Activated naive CD8-positive, alpha-beta T cell treated with anti-CD3 and anti-CD28 coated beads for 36 hours (primary cell): ENCODE measurements around the gene LBH. TPM values are rescaled to one million over a fixed set of nuclear protein-coding genes. Genes with fewer than 3 reads are reported as not detected.

ENCODE experiments used
- DNase-seq: peaks from one replicate; pipeline ENCODE4 v3.0.0; 2021
- H3K27ac Mint-ChIP-seq: one replicate; pipeline ENCODE4 v1.8.0; 2022; ENCODE audit warnings: mild to moderate bottlenecking, moderate library complexity, mixed read lengths
- H3K27me3 Mint-ChIP-seq: one replicate; pipeline ENCODE4 v1.8.0; 2022; ENCODE audit warnings: mild to moderate bottlenecking, mixed read lengths
- H3K36me3 Mint-ChIP-seq: one replicate; pipeline ENCODE4 v1.8.0; 2021; ENCODE audit warnings: mild to moderate bottlenecking, mixed read lengths
- H3K4me1 Mint-ChIP-seq: one replicate; pipeline ENCODE4 v1.8.0; 2021; ENCODE audit warnings: mixed read lengths
- H3K4me3 Mint-ChIP-seq: one replicate; pipeline ENCODE4 v1.8.0; 2022; ENCODE audit warnings: mild to moderate bottlenecking, moderate library complexity, mixed read lengths
- H3K9me3 Mint-ChIP-seq: one replicate; pipeline ENCODE4 v1.8.0; 2022; ENCODE audit warnings: mixed read lengths
- total RNA-seq, 2 experiments: library from RNA; stranded (reverse); gene quantifications; one replicate each; pipeline ENCODE4 v1.2.3, GENCODE V29; 2021

The LBH gene
- total RNA-seq, 2 experiments from 2014 or later: 85.0 to 89.2 TPM

DNA sequence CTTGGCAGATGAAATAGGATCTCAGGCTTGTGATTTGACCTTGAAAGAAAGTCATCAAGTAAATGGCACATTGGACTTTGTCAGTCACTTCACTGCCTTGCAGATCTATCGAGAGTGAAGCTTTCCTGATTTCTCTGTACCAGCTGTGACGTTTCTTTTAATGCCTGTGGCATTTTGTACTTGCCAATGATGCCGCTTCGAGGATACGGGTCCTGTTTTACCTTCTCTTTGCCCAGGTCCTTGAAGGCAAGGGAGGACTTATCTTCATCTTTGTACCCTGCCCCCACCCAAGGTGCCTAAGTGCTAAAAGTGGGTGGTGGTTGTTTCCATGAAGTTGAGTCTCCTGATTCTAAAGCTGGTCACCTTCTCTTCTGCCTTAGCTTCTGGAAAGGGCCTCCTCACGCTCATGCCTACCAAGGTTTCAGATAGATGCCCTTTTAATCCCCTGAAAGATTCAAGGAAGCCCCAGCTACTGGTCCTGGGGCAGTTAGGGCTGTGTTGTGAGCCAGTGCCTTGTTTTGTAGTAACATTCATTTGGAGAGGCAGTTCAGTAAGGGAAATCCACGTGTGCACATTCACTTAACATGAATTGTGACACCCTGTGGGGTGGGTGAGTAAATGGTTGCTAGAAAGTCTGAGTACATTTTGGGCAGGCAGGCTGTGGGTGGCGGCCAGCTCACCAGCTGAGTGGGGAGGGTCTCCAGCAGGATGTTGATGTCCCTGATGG lies 6.1 kb downstream of the LBH start:
- Mint-ChIP-seq H3K4me1 (peaks cover 84% of the 10 kb centered on the region), H3K27me3 (no peaks in the 10 kb centered on the region), H3K4me3 (peak overlapping the region; percentile 77), H3K9me3 (peaks cover 6% of the 10 kb centered on the region), H3K36me3 (peaks cover 74% of the 10 kb centered on the region), H3K27ac (peak overlapping the region; percentile 94)
- DNase-seq: no peak

DNA sequence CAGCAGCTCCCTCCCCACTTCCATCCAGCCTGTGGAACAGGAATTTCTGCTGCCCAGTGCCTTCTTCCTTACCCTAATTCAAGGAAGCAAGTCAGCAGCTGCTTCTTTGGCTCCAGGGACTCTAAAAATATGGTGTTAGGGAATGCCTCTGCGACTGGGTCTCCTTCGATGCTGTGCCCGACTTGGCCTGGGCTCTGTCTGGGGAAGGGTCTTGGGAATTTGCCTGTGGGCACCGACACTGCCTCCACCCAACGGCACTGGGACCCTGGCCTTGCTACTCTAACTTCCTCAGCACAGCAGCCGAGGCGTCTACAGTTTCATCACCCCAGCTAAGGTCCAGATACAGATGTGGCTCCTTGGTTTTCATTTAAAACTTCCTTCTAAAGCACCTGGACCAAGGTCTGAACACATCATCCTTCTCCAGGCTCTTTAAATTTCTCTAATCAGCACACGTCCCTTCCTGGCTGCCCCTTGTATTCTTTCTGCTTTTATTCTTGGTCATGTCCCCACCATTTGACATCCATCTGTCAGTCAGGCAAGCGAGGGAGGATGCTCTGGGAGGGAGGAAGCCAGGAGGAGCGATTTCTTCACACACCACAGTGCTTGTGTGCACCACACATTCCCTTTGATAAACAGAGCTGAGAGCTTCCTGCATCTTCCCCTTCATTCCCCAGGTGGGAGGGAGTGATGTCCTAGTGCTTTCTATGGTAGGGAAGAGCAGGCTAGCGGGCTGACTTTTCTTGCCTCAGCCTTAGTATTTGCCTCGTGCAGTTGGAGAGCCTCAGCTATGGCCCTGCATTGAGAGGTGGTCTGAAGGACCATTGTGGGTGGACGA lies 6.8 kb downstream of the LBH start:
- peaks cover 6% of the 10 kb centered on the region for H3K9me3 Mint-ChIP-seq
- H3K4me3 Mint-ChIP-seq: peak overlapping the region; percentile 77
- H3K4me1 Mint-ChIP-seq: peaks cover 91% of the 10 kb centered on the region
- no peak for DNase-seq
- H3K27me3 Mint-ChIP-seq: no peaks in the 10 kb centered on the region
- peak overlapping the region; percentile 94 for H3K27ac Mint-ChIP-seq
- H3K36me3 Mint-ChIP-seq: peaks cover 80% of the 10 kb centered on the region

DNA sequence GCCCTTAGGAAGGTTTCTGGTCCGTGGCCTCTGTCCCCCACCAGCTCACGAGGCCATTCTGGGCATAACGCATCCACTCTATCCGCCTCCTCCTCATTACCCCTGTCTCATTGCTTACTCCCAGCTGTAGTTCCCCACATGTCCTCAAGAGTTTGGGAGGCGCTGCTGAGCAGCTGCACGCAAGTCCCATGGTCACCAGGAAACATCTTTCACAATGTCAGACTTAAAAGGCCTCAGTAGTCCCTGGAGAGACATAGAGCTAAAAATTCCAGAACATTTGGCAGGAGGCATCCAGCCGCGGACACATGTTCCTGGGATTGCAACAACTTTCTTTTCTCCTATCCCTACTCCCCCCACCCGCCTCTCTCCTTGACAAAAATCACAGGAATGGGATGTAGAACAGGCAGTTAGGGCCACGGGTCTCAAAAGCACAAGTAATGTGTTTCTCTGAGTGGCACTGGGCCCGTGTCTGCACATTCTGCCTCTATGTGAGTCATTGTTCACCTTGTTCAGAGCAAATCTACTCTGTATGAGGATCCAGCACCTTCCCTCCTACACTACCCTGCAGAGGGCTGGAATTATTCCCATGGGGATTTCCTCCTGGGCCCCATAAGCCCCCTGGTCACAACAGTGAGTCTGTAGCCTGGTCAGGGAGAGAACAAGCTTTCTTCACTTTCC lies 8.1 kb downstream of the LBH start:
- Mint-ChIP-seq H3K4me1 (peaks cover 91% of the 10 kb centered on the region), H3K27me3 (no peaks in the 10 kb centered on the region), H3K36me3 (peaks cover 78% of the 10 kb centered on the region), H3K4me3 (peak overlapping the region; percentile 77), H3K9me3 (peaks cover 6% of the 10 kb centered on the region), H3K27ac (peak overlapping the region; percentile 94)
- DNase-seq: peak; percentile 82

DNA sequence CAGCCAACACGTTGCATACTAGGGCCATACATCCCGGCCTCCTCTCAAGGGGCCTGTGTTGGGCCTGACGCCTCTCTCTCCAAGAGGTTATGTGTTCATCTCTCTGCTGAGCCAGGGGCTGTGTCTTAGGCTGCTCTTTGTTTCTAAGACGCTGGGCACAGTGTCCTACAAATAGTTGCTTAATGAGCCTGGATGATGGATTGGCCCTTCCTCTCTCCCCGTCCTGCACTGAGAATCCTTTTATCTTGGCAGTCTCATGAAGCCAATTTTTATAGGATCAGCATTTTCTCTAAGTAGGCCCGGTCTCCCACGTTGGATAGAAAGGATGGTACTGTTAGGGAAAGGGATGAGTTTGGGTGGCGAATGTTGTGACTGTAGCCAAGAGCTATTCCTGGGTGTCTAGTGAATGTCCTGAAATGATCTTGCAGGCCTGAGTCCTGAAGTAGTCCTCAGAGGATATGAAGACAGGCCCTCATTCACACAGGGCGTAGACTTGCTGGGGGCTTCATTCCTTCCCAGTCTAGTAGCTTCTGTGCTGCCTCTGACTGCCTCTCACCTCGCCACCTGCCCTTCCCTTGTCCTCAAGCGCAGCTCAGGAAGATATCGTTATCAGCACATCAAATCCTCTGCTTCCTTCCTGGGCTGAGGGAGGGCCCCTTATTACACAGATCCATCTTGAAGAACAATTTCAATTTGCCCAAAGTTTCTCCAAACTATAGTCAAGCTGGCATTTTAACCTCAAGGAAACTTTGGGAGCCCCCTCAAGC lies 8.8 kb downstream of the LBH start:
- Mint-ChIP-seq H3K4me3 (peak overlapping the region; percentile 52), H3K4me1 (peaks cover 87% of the 10 kb centered on the region), H3K27me3 (no peaks in the 10 kb centered on the region), H3K27ac (peak overlapping the region; percentile 94), H3K9me3 (peaks cover 6% of the 10 kb centered on the region), H3K36me3 (peaks cover 73% of the 10 kb centered on the region)
- DNase-seq: no peak

DNA sequence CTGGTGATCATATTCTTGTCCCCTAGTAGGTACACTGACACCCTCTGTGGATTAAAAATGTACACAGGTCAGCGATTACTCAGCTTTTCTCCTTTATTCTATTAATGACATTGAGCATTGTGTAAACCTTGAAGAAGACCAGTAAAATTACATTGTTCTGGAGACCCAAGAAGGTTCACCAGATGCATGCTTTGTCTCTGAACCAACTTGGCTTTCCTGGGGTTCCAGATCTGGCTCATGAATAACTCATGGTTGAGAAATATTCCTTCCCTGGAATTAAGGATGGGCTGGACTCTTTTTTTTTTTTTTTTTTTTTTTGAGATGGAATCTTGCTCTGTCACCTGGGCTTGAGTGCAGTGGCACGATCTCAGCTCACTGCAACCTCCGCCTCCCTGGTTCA lies 11.9 kb downstream of the LBH start:
- peaks cover 9% of the 10 kb centered on the region for H3K9me3 Mint-ChIP-seq
- H3K27ac Mint-ChIP-seq: peak overlapping the region; percentile 84
- H3K36me3 Mint-ChIP-seq: peaks cover 70% of the 10 kb centered on the region
- DNase-seq: no peak
- no peak overlapping the region for H3K4me3 Mint-ChIP-seq
- no peaks in the 10 kb centered on the region for H3K27me3 Mint-ChIP-seq
- peaks cover 84% of the 10 kb centered on the region for H3K4me1 Mint-ChIP-seq

DNA sequence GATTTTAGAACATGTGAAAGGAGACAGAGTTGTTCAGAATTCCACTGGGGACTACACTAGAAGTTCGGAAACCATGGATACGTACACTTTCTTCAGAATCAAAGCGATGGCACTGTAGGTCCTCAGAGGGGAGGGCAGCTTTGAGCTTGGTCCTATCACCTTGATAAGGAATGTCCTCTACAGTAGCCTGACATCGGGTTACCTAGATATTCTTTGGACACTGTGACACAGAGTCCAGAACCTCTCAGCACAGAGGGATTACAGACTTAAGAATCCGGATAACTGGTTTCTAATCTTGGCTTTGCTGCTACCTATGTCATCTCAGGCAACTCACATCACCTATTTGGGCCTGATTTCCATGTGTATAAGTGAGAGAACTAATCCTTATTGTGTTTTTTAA lies 14.0 kb downstream of the LBH start:
- Mint-ChIP-seq H3K36me3 (peaks cover 64% of the 10 kb centered on the region), H3K4me1 (peaks cover 84% of the 10 kb centered on the region), H3K27me3 (no peaks in the 10 kb centered on the region), H3K9me3 (peaks cover 9% of the 10 kb centered on the region), H3K4me3 (no peak overlapping the region), H3K27ac (peak overlapping the region; percentile 72)
- DNase-seq: no peak

DNA sequence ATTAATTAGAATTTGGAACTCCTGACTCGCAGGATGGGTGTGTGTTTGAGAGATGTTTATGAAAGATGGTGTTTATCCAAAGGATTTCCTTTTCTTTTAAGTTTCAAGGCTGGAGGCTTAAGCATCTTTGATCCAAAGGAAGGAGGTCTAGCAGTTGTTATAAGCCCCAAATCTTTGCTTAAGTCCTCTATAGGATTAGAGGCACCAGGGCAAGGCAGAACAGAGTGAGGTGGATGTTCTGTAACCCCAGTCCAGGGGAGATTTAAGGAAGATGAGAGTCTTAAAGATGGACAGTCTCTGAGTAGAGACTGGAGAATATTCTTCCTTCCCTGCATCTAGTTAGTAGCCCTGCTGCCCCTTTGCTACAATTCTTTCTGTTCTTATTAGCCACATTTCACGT lies 17.5 kb downstream of the LBH start:
- Mint-ChIP-seq H3K27me3 (no peaks in the 10 kb centered on the region), H3K4me1 (peaks cover 87% of the 10 kb centered on the region), H3K27ac (peak overlapping the region; percentile 72), H3K4me3 (no peak overlapping the region), H3K36me3 (peaks cover 70% of the 10 kb centered on the region), H3K9me3 (peaks cover 13% of the 10 kb centered on the region)
- no peak for DNase-seq

DNA sequence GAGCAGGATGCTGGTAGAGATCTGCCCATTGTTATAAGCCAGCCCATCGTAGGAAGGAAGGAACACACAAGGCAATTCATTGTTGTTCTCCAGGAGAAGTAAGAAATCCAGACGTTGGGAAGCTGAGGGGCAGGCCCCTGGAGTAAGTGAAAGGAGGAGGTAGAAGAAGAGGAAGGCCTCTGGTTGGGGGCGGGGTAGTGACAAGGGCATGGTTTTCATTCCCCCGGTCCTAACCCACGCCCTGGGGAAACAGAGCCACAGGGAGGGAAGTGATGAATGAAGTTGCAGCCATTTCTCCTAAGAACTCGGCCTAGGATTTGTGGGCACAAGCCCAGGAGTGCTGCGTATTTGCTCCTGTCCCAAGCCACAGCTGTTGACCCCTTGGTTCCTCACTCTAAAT lies 18.0 kb downstream of the LBH start:
- Mint-ChIP-seq H3K27ac (peak overlapping the region; percentile 90), H3K9me3 (peaks cover 13% of the 10 kb centered on the region), H3K4me3 (peak overlapping the region; percentile 50), H3K4me1 (peaks cover 87% of the 10 kb centered on the region), H3K27me3 (no peaks in the 10 kb centered on the region), H3K36me3 (peaks cover 75% of the 10 kb centered on the region)
- no peak for DNase-seq

DNA sequence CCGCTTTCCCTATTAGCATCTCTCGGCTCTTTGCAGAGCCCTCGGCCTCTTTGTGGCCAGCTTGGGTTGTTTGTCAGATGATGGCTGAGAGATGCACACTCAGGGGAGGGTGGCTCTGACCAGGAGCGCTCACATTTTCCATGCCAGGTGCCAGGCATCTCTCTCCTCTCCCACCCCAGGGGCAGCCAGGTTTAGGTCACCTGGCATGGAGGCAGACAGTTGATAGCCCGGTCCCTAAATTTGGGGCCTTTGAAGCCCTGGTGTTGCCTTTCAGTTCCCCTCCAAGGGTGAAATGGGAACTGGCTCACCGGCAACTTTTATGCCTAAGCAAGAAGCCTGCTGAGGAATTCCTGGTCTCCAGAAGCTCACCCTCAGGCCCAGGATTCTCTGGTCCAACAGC lies 19.1 kb downstream of the LBH start:
- H3K4me1 Mint-ChIP-seq: peaks cover 93% of the 10 kb centered on the region
- H3K4me3 Mint-ChIP-seq: peak overlapping the region; percentile 32
- H3K36me3 Mint-ChIP-seq: peaks cover 82% of the 10 kb centered on the region
- H3K27ac Mint-ChIP-seq: peak overlapping the region; percentile 90
- H3K9me3 Mint-ChIP-seq: peaks cover 13% of the 10 kb centered on the region
- H3K27me3 Mint-ChIP-seq: no peaks in the 10 kb centered on the region
- DNase-seq: no peak

DNA sequence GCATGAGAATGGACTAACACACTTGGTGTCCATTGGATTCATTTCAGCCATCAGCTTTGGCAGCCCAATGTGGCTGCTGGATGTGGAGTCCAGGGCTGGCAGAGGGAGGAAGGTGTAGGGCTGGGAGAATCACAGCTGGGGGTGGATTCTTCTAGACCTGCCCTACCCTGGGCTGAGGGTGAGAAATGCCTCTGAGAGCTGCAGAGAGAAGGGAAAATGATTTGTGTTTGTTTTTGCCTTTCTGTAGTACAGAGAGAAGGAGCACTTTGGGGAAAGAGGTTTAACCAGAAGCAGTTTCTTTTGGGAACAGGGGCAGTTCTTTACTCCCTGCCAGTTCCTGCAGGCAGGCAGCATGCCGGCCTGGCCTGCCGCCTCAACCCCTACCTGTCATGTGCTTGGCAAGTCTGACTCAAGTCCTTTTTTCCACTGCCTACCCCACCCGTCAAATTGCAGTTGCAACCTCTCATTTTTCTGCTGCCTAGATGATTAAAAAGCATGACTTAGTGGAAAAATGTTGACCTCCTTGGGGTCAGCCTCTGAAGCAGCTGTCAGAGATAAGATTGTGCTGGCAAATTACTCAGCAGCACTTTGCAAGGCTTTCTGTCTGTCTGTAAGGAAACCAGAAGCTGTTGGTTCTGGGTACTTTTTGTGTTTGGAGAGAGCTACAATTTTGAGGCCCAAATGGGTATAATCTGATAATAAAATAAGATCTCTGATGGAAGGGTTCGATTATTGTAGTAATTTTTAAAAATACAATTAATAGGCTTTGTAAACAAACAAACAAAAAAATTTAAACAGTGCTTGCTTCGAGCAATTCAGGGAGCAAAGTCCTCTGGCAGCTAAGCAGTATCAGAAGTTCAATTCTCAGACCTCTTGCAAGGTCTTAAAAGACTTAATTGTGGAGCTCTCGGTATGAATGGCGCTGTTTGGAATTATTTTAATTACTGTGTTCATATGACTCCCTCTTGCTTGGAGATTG lies 21.7 kb downstream of the LBH start:
- H3K27me3 Mint-ChIP-seq: no peaks in the 10 kb centered on the region
- peaks cover 4% of the 10 kb centered on the region for H3K9me3 Mint-ChIP-seq
- peak overlapping the region; percentile 44 for H3K4me3 Mint-ChIP-seq
- H3K36me3 Mint-ChIP-seq: peaks cover 85% of the 10 kb centered on the region
- H3K4me1 Mint-ChIP-seq: peaks cover 95% of the 10 kb centered on the region
- peak; percentile 81 for DNase-seq
- H3K27ac Mint-ChIP-seq: peak overlapping the region; percentile 96

DNA sequence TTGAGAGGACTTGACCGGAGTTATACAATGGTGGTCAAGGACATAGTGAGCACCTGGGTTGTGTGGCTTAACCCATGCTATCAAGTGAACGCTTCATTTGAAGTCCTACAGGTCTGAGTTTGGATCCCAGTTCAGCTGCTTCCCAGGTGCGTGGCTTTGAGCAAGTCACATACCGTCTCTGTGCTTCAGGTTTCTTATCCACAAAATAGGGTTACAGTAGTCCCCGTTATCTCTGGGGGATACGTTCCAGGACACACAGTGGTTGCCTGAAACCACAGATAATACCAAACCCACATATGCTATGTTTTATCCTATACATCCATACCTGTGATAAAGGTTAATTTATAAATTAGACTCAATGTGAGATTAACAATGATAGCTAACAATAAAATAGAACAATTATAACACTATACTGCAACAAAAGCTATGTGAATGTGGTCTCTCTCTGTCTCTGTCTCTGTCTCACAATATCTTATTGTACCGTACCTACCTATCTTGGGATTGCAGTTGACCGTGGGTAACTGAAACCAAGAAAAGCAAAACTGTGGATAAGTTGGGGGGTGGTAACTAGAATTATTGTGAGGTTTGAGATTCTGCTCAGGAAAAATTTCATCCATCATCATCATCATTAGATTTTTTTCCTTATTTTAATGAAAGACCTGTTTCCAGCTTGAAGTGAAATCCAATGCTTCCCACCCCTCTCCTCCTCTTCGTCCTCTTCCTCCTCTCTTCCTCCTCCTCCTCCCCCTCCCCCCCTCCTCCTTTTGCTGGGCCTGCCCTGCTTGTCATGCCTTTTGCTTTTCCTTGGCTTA lies 22.7 kb downstream of the LBH start:
- Mint-ChIP-seq H3K9me3 (peaks cover 4% of the 10 kb centered on the region), H3K4me3 (peak overlapping the region; percentile 14), H3K4me1 (peaks cover 95% of the 10 kb centered on the region), H3K27ac (peak overlapping the region; percentile 96), H3K27me3 (no peaks in the 10 kb centered on the region), H3K36me3 (peaks cover 89% of the 10 kb centered on the region)
- no peak for DNase-seq

DNA sequence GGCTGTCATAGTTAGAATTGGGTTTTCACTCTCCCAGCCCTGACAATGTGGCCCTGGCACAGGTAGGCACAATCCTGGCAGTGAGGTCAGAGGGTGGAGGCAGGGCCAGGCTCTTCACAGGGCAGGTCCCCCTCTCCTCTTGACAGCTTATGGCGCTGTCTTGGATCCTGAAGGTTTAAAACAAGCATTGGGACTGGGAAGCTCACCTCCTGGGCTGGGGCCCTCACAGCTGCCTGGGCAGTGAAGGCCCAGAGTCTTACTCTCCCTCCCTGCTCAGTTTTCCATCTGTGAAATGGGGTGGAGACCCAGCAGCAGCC lies 23.3 kb downstream of the LBH start:
- H3K27me3 Mint-ChIP-seq: no peaks in the 10 kb centered on the region
- DNase-seq: no peak
- H3K36me3 Mint-ChIP-seq: peaks cover 90% of the 10 kb centered on the region
- peaks cover 4% of the 10 kb centered on the region for H3K9me3 Mint-ChIP-seq
- peaks cover 94% of the 10 kb centered on the region for H3K4me1 Mint-ChIP-seq
- H3K4me3 Mint-ChIP-seq: peak overlapping the region; percentile 14
- H3K27ac Mint-ChIP-seq: peak overlapping the region; percentile 96

DNA sequence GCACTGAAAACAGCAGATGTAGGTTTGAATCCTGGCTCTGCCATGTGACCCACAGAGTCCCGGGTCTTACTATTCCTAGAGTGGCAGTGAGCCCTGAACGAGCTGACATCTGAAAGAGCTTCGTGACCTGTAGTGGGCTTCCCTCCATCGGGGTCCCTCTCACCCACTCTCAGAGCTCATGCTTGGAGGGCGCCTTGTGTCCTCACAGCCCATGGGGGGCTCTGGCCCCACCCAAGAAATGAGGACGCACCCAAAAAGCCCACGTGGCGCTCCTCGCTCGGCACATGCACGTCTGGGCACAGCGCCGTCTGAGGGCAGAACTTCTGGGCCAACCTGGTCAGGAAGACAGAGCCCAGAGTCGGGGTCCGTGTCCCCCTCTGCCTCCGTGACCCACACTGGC lies 23.7 kb downstream of the LBH start:
- no peak overlapping the region for H3K4me3 Mint-ChIP-seq
- H3K27ac Mint-ChIP-seq: peak overlapping the region; percentile 96
- H3K27me3 Mint-ChIP-seq: no peaks in the 10 kb centered on the region
- peaks cover 94% of the 10 kb centered on the region for H3K4me1 Mint-ChIP-seq
- peaks cover 91% of the 10 kb centered on the region for H3K36me3 Mint-ChIP-seq
- DNase-seq: no peak
- peaks cover 6% of the 10 kb centered on the region for H3K9me3 Mint-ChIP-seq
